Type B pancreatic cell (in vitro differentiated cells): ENCODE results near the gene RAP1GAP. TPM values are rescaled to one million over a fixed set of nuclear protein-coding genes. Genes with fewer than 3 reads are reported as not detected.

ENCODE experiments used
- DNase-seq: peaks from one replicate; pipeline ENCODE4 v3.0.0; 2021; ENCODE audit warnings: mixed read lengths; ENCODE audit not compliant: unreplicated experiment; ENCODE audit errors: extremely low spot score
- H3K27ac Mint-ChIP-seq: 2 replicates; pipeline ENCODE4 v1.8.0; 2021; ENCODE audit warnings: mild to moderate bottlenecking, mixed read lengths
- H3K27me3 Mint-ChIP-seq: 2 replicates; pipeline ENCODE4 v1.8.0; 2021; ENCODE audit warnings: mixed read lengths
- H3K36me3 Mint-ChIP-seq: 2 replicates; pipeline ENCODE4 v1.8.0; 2021; ENCODE audit warnings: mixed read lengths
- H3K4me1 Mint-ChIP-seq: one replicate; pipeline ENCODE4 v1.8.0; 2021; ENCODE audit warnings: mixed read lengths; ENCODE audit not compliant: unreplicated experiment
- H3K4me3 Mint-ChIP-seq: 2 replicates; pipeline ENCODE4 v1.8.0; 2021; ENCODE audit warnings: mild to moderate bottlenecking, mixed read lengths
- H3K9me3 Mint-ChIP-seq: 2 replicates; pipeline ENCODE4 v1.8.0; 2021; ENCODE audit warnings: mixed read lengths
- total RNA-seq: library from RNA; stranded (reverse); gene quantifications from 2 replicates; pipeline ENCODE4 v1.2.1, GENCODE V29; 2021; ENCODE audit warnings: low replicate concordance
- TF ChIP-seq, protein P1 (sequence below): fragments of 200-600 bp; sonication (generic); conservative IDR thresholded peaks from 2 replicates; pipeline ENCODE4 v1.5.0; 2021; ENCODE audit warnings: antibody characterized with exemption, mild to moderate bottlenecking

The RAP1GAP gene
- total RNA-seq, 1 donor from 2014 or later: 18.5 TPM

DNA sequence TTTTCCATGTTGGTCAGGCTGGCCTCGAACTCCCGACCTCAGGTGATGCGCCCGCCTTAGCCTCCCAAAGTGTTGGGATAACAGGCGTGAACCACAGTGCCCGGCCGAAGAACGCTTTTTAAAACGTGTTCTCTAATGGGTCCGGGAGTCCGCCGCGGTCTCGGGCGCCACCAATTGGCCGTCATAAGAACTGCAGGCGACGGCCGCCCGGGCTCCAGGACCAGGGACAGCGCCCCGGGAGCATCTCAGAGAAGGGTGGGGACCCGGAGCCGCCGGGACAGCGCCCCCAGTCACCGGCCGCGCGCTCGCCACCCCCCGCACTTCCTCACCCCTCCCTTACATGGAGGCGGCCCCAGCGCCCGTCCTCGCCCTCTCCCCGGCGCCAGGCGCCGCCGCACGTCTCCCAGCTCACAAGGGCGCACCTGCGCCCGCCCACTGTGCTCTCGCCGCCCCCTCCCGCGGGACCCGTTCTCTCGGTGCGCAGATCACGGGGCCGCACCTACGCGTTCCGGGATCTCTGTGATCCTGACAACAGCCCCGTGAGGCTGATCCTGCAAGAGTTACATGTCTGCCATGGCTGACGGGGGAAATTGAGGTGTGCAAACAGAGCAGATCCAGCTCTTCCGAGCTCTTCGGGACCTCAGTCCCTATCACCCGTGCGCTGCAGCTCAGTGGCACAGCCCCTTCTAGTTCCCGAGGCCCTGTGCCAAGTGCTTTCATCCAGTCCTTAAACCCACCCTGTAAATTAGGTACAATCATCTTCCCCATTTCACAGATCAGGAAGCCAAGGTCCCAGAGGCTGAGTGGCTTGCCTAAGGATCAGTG, 9.8 kb downstream of the RAP1GAP start:
- Mint-ChIP-seq H3K36me3 (no peaks in the 10 kb centered on the region), H3K27ac (no peak overlapping the region), H3K4me1 (peaks cover under 1% of the 10 kb centered on the region), H3K27me3 (peaks cover 37% of the 10 kb centered on the region), H3K9me3 (no peaks in the 10 kb centered on the region), H3K4me3 (peak overlapping the region; percentile 60)
- DNase-seq: peak; percentile 89
- TF ChIP-seq, protein P1, sequence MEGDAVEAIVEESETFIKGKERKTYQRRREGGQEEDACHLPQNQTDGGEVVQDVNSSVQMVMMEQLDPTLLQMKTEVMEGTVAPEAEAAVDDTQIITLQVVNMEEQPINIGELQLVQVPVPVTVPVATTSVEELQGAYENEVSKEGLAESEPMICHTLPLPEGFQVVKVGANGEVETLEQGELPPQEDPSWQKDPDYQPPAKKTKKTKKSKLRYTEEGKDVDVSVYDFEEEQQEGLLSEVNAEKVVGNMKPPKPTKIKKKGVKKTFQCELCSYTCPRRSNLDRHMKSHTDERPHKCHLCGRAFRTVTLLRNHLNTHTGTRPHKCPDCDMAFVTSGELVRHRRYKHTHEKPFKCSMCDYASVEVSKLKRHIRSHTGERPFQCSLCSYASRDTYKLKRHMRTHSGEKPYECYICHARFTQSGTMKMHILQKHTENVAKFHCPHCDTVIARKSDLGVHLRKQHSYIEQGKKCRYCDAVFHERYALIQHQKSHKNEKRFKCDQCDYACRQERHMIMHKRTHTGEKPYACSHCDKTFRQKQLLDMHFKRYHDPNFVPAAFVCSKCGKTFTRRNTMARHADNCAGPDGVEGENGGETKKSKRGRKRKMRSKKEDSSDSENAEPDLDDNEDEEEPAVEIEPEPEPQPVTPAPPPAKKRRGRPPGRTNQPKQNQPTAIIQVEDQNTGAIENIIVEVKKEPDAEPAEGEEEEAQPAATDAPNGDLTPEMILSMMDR: peak; percentile 98

DNA sequence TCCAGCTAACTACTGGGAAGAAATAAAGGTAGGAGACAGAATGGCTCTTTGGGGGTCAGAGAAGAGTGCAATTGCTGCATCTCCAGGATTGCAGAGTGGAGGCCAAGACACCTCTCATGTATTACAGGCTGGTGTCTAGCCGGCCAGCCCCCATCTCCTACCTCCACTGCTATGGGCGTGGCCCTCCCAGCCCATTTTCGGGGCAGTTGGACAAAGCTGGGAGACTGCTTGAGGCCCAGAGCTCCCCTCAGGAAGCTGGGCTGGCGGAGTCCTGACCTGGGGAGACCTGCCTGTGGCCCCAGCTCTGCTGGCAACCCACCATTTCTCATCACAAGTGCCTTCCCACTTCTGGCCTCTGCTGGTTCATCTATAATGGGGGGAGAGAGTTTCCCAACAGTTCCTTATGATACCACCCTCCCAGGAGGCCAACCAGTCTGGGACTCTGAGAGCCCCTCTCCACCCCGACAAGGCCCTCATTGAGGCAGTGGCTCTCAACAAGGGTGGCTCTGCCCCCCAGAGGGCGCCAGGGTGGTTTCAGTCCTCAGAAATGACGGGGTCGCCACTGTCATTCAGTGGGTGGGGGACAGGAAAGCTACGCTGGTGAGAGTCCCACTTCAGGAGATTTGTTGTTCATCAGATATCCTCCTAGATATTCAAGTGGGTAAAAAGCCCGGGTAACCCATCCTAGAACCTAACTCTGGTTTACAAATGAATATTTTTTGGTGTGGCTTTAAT, 11.5 kb downstream of the RAP1GAP start:
- no peaks in the 10 kb centered on the region for H3K36me3 Mint-ChIP-seq
- TF ChIP-seq, protein P1: no peak
- no peak for DNase-seq
- peaks cover 46% of the 10 kb centered on the region for H3K27me3 Mint-ChIP-seq
- peaks cover 2% of the 10 kb centered on the region for H3K4me1 Mint-ChIP-seq
- H3K4me3 Mint-ChIP-seq: no peak overlapping the region
- no peak overlapping the region for H3K27ac Mint-ChIP-seq
- no peaks in the 10 kb centered on the region for H3K9me3 Mint-ChIP-seq

DNA sequence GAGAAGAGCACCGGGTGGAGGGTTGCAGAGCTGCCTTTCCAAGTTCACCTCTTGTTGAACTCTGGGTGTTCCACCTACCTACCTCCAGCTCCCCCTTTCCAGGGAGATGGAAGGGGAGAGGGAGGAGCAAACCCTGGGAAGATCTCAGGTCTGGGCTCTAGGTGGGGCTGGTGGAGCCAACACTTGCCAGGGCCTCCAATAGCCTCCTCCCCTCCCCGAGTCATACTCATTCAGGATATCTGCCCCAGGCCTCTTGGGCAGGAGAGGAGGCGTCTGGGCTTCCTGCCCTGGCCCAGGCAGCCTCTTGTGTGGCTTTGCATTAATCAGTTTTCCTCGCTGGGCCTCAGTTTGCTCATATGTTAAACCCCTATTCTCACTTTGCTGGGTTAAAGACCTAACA, 13.4 kb downstream of the RAP1GAP start:
- H3K4me3 Mint-ChIP-seq: no peak overlapping the region
- H3K4me1 Mint-ChIP-seq: peaks cover 11% of the 10 kb centered on the region
- no peak for DNase-seq
- H3K27ac Mint-ChIP-seq: no peak overlapping the region
- H3K36me3 Mint-ChIP-seq: no peaks in the 10 kb centered on the region
- no peaks in the 10 kb centered on the region for H3K9me3 Mint-ChIP-seq
- TF ChIP-seq, protein P1: no peak
- peaks cover 46% of the 10 kb centered on the region for H3K27me3 Mint-ChIP-seq

DNA sequence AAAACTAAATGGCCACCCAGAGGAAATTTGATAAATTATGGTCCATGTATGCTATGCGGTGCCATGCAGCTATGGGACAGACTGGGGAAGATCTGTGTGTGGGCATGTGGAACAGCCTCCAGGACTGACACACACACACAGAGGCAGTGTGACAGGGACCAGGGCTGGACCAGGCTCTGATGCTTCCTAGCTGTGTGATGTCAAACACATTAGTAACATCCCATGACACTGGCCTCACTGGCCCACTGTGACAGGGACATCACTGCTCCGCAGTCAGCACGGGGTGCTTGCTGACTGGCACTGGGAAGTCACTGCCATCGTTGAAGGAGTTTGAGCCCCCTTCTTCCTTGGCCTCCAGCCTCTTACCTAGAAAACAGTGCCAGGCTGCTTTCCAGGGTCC, 13.9 kb downstream of the RAP1GAP start:
- no peak for DNase-seq
- Mint-ChIP-seq H3K27me3 (peaks cover 44% of the 10 kb centered on the region), H3K4me3 (no peak overlapping the region), H3K4me1 (peaks cover 11% of the 10 kb centered on the region), H3K27ac (no peak overlapping the region), H3K36me3 (no peaks in the 10 kb centered on the region), H3K9me3 (no peaks in the 10 kb centered on the region)
- TF ChIP-seq, protein P1: no peak

DNA sequence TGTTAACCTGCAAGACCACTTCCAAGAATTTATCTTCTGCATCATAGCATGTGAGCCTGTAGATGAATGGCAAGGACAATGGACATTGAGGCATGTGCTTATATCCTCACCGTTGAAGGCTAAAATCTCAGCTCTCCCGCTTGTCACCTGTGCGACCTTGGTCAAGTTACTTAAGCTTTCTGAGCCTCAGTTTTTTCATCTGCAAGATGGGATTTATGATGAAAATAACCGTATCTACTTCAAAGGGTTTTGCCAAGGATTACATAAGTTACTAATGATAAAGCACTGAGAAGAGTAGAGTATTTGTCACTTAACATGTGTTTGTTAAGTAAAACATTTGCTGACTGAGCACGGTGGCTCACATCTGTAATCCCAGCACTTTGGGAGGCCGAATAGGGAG, 14.9 kb downstream of the RAP1GAP start:
- no peaks in the 10 kb centered on the region for H3K36me3 Mint-ChIP-seq

More for the DNA sequence above, 14.9 kb downstream of the RAP1GAP start:
- Mint-ChIP-seq H3K9me3 (no peaks in the 10 kb centered on the region), H3K4me1 (peaks cover 11% of the 10 kb centered on the region), H3K27me3 (peaks cover 41% of the 10 kb centered on the region), H3K4me3 (no peak overlapping the region), H3K27ac (no peak overlapping the region)
- TF ChIP-seq, protein P1: no peak
- DNase-seq: no peak
